ENCODE data around the gene AARS2. TPM values are rescaled to one million over a fixed set of nuclear protein-coding genes. Genes with fewer than 3 reads are reported as not detected.

Gene AARS2
- total RNA-seq, 4 donors from 2014 or later, result 6.6 to 10.2 (median 7.8) TPM

GRCh38 chr6:44275749-44276648 lies 37.1 kb downstream of the AARS2 start:
- Histone ChIP-seq H3K4me1 (peaks cover 4 to 21% (median 16%) of the 10 kb centered on the region in 4 donors), H3K36me3 (no peaks in the 10 kb centered on the region), H3K9me3 (no peaks in the 10 kb centered on the region), H3K27me3 (peaks cover 0 to 88% (median 30%) of the 10 kb centered on the region in 4 donors), H3K4me3 (peak overlapping the region; percentile 45 to 50 (median 48)), H3K27ac (replicated peaks in 1 of 4) (no peak overlapping the region)
- intact Hi-C loops (cut with DNase I), result no loop called here
- DNase-seq (ENCODE audit: extremely low spot score), result no peak
- no CpG with 5 or more reads among the region's 109 CpGs for WGBS
- no peak for TF ChIP-seq EP300 (IDR thresholded peaks at IDR 0.05)
- TF ChIP-seq POLR2AphosphoS5 (IDR thresholded peaks at IDR 0.05), result no peak
- no peak for TF ChIP-seq CTCF (IDR thresholded peaks at IDR 0.05)
- TF ChIP-seq POLR2A (IDR thresholded peaks at IDR 0.05; ENCODE audit: low read depth), result no peak

GRCh38 chr6:44275271-44275748 lies 37.8 kb downstream of the AARS2 start:
- TF ChIP-seq POLR2A (IDR thresholded peaks at IDR 0.05; ENCODE audit: low read depth), result no peak
- no peak for DNase-seq (ENCODE audit: extremely low spot score)
- H3K27me3 ChIP-seq, result peaks cover 0 to 88% (median 33%) of the 10 kb centered on the region in 4 donors
- intact Hi-C loops (cut with DNase I), result no loop called here
- H3K36me3 ChIP-seq, result no peaks in the 10 kb centered on the region
- WGBS, result 91% methylated on average over 49 of the region's 59 CpGs
- no peak overlapping the region for H3K27ac ChIP-seq (replicated peaks in 1 of 4)
- H3K4me3 ChIP-seq, result peak overlapping the region; percentile 45 to 50 (median 48)
- peaks cover 5 to 28% (median 22%) of the 10 kb centered on the region in 4 donors for H3K4me1 ChIP-seq
- H3K9me3 ChIP-seq, result no peaks in the 10 kb centered on the region

- 67% methylated on average over 1 of the region's 1 CpG for WGBS
- H3K27ac ChIP-seq (replicated peaks in 1 of 4), result no peak overlapping the region
- peaks cover 4 to 96% (median 45%) of the 10 kb centered on the region in 4 donors for H3K27me3 ChIP-seq
- intact Hi-C loops (cut with DNase I), result no loop called here
- no peak overlapping the region for H3K4me3 ChIP-seq
- DNase-seq (ENCODE audit: extremely low spot score), result no peak
- H3K9me3 ChIP-seq, result no peaks in the 10 kb centered on the region
- H3K4me1 ChIP-seq, result peaks cover 9 to 32% (median 26%) of the 10 kb centered on the region in 4 donors
- TF ChIP-seq CTCF (IDR thresholded peaks at IDR 0.05) (no peak), POLR2A (IDR thresholded peaks at IDR 0.05; ENCODE audit: low read depth) (no peak), EP300 (IDR thresholded peaks at IDR 0.05) (no peak), POLR2AphosphoS5 (IDR thresholded peaks at IDR 0.05) (no peak)
- H3K36me3 ChIP-seq, result no peaks in the 10 kb centered on the region
Measured at GRCh38 chr6:44273617-44274016, 39.5 kb downstream of the AARS2 start.

GRCh38 chr6:44272999-44273566 lies 40.1 kb downstream of the AARS2 start:
- no peak for DNase-seq (ENCODE audit: extremely low spot score)
- WGBS, result 93% methylated on average over 22 of the region's 23 CpGs
- Histone ChIP-seq H3K4me1 (peaks cover 9 to 32% (median 26%) of the 10 kb centered on the region in 4 donors), H3K27ac (replicated peaks in 1 of 4) (no peak overlapping the region), H3K9me3 (no peaks in the 10 kb centered on the region), H3K36me3 (no peaks in the 10 kb centered on the region), H3K4me3 (no peak overlapping the region), H3K27me3 (peaks cover 4 to 99% (median 46%) of the 10 kb centered on the region in 4 donors)
- TF ChIP-seq CTCF (IDR thresholded peaks at IDR 0.05), result no peak
- TF ChIP-seq EP300 (IDR thresholded peaks at IDR 0.05), result no peak
- no peak for TF ChIP-seq POLR2AphosphoS5 (IDR thresholded peaks at IDR 0.05)
- no peak for TF ChIP-seq POLR2A (IDR thresholded peaks at IDR 0.05; ENCODE audit: low read depth)
- intact Hi-C loops (cut with DNase I), result no loop called here

GRCh38 chr6:44272529-44272928 lies 40.6 kb downstream of the AARS2 start:
- H3K9me3 ChIP-seq, result no peaks in the 10 kb centered on the region
- no peak overlapping the region for H3K27ac ChIP-seq (replicated peaks in 1 of 4)
- DNase-seq (ENCODE audit: extremely low spot score), result no peak
- no peak overlapping the region for H3K4me3 ChIP-seq
- WGBS, result 86% methylated on average over 3 of the region's 3 CpGs
- TF ChIP-seq POLR2A (IDR thresholded peaks at IDR 0.05; ENCODE audit: low read depth) (no peak), CTCF (IDR thresholded peaks at IDR 0.05) (no peak), POLR2AphosphoS5 (IDR thresholded peaks at IDR 0.05) (no peak), EP300 (IDR thresholded peaks at IDR 0.05) (no peak)
- intact Hi-C loops (cut with DNase I), result no loop called here
- H3K27me3 ChIP-seq, result peaks cover 4 to 97% (median 46%) of the 10 kb centered on the region in 4 donors
- no peaks in the 10 kb centered on the region for H3K36me3 ChIP-seq
- H3K4me1 ChIP-seq, result peaks cover 9 to 32% (median 26%) of the 10 kb centered on the region in 4 donors
